Astrocyte (in vitro differentiated cells and primary cell): ENCODE results near the gene UNG.

Experiments
- CTCF ChIP-seq: IDR thresholded peaks from 2 replicates; pipeline ENCODE4 v1.5.1; 2011; ENCODE audit warnings: low read depth, mild to moderate bottlenecking, inconsistent platforms, low read length, moderate library complexity; ENCODE audit not compliant: insufficient read depth
- EZH2 ChIP-seq: IDR thresholded peaks from 2 replicates; pipeline ENCODE4 v1.6.1; 2012; ENCODE audit warnings: mild to moderate bottlenecking, low read length, inconsistent platforms; ENCODE audit not compliant: insufficient read depth

- TF ChIP-seq CTCF (peak; percentile 88), EZH2 (no peak)
Observed at GRCh38 chr12:109093022-109093918, 4.1 kb upstream of the UNG start, which contains the start of gene ALKBH2.
